GM19239 (cell line): Measurements from ENCODE around the gene TTC14.
"Not testable (repeated sequence)": the region's sequence is repeated elsewhere in the genome, so short reads cannot be mapped to it uniquely, and the experiment has no call there.

Experiments
- DNase-seq: peaks from one replicate; pipeline ENCODE4 v3.0.0; 2011; ENCODE audit warnings: low spot score; ENCODE audit not compliant: insufficient read length
- FAIRE-seq: peaks from 2 replicates; lab custom pipeline; 2011; peaks lifted over from hg19 to GRCh38; lab: Jason Lieb, UNC

The TTC14 gene

DNA sequence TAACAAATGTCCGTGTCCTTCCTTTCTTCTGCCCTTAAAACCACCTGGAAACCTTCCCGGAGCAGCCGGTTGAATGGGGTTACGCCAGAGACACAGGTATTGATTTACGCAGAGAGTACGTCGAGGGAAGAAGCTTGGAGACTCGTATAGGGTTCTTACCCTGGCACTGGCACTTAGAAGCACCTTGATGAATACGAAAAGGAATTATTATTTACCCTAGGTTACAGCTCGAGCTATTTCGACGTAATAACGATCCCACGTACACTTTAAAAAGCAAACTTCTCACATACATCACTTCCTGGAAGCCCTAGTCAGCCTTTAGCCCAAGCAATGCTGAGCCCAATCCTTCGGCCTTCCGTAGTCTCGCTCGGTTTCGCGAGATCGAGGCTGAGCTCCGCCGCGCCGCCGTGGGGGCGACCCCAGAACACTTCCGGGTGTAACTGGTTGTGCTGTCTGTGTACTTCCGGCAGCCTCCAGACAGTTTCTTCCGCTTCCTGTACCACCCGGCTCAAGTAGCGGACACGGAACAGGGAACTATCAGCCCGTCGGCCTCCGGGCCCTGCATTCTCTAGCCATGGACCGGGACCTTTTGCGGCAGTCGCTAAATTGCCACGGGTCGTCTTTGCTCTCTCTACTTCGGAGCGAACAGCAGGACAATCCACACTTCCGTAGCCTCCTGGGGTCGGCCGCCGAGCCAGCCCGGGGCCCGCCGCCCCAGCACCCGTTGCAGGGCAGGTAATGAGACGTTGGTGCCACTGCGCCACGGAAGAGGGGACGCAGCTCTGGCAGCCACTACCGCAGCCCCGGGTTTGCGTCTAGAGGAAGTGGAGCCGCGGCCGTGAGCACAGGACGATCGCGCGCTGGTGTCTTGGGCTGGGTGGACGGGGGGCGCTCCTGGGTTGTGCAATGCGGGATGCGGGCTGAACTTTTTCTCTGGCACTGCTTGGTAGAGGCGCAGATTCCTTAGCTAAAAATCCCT lies at the start of gene TTC14:
TTC14 (plus strand) TSS at position 476 of the 979 bp plus-strand sequence; CDS start at position 575, 99 bp downstream.
- FAIRE-seq (peak; percentile 97), DNase-seq (peak; percentile 83)

DNA sequence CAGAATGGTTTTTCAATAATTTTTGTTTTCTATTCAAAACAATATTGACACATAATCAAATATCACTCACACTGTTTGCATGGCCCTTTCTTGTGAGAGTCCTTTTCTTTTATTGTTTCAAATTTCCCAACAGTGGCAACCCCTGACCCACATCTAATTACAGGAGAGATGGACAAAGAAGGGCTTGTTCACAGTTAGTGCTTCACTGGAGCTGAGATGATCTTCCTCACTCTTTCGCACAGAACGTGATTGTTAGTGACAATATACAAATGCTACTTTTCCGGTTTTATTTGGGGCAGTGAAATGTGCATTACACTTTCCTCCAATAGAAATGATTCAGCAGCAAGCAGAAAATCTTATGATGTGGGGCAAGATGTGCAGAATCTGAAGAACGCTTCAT lies 38.6 kb upstream of the TTC14 start:
- FAIRE-seq (no peak), DNase-seq (no peak)

GRCh38 chr3:180564676-180565075 lies 37.3 kb upstream of the TTC14 start:
- FAIRE-seq (no peak), DNase-seq (no peak)

DNA sequence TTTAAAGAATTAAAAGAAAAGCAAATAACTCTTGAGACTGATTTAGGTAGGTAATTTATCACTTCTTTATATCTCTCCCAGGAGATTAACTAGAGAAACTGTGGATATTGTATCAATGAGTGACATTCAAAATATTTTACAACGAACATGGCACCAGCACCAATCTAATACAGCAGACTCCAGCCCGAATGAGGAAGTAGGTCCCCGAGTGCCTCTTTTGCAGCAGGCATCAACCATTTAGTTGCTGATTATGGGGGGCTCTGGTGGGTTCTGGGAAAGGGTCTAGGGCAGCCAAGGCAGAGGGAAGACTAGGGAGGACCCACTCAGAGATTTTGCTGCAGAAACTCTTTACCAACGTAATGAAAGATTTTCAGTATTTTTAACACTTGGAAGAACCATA lies 31.7 kb upstream of the TTC14 start:
- FAIRE-seq (no peak), DNase-seq (no peak)

DNA sequence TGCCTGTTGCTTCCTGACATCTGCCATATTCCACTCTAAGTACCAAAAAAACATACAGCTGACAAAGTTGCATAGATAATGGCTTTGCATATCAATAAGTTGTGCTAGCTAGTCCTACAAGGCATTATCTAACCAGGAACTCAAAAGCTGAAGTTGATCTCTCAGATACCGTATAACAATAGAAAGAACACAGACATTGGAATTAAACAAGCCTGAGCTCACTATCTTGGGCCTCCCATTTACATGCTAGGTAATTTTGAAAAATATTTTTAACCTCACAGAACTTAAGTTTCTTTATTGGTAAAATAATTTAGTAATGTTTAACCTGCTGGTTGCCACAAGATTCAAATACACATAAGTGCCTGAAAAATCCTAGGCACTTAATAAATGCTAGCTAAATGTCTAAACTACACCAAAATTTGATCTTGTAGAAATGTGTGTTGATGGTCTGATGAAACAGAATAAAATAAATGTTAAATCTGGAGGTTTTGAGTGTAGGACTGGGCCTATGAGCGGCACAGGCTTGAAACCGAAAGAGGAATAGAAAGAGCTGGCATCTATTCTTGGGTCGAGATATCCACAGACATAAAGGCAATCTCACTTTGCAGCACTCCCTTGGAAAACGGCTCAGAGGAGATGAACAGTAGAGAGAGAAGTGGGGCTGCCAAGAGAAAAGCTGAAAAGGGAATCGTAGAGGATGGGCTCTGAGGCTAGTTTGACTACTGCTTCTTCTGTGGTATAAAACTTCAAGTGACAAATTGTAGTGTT lies 29.9 kb upstream of the TTC14 start:
- peak; percentile 84 for FAIRE-seq

DNA sequence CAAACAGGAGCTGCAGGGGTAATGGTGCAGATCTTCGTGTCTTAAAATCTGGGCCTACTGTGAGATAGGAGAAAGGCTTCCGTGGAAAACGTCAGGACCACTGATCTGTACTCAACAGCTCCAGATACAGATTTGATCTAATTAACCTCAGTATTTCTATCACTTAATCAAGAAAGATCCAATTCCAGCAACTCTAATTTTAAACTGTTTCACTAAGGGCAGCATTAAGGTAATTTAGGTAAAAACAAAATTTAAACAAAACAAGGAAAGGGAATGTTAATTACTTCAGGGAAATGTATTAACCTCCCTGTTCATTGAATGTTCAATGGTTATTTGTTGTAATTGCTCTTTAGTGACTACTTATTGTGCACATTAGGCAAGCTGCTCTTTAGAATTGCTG lies 26.4 kb upstream of the TTC14 start:
- FAIRE-seq (no peak), DNase-seq (no peak)

More for the DNA sequence above, 29.9 kb upstream of the TTC14 start:
- DNase-seq: peak; percentile 20

DNA sequence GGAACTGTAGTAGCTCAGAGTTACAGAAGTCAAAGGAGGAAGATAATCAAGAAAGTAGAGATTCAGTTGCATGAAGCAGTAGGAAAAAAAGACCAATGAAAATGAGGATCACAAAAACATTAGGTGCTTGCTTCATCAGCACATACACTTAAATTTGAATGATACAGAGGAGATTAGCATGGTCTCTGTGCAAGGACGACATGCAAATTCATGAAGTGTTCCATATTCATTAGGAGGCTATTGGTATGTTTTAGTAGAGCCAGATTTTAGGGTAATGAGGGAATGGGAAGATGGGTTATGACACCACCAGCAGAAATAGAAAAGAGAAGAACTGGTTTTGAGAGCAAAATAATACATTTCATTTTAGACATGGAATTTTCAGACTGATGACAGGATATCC lies 21.0 kb upstream of the TTC14 start:
- FAIRE-seq (no peak), DNase-seq (no peak)

DNA sequence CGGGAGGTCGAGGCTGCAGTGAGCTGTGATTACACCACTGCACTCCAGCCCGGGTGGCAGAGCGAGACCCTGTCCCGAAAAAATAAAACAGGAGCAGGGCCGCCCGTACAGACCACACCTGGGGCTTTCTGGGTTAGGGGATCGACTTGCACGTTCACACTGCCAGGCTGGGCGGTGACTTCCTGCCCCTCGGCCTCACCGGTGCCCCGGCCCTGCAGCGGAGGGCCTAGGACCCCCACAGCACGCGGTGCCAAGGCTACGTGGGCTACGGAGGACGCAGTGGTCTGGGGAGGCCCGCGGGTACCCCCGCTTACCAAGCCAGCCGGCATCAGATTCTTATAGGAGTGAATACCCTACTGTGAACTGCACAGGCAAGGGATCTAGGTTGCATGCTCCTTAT lies 11.6 kb upstream of the TTC14 start:
- no peak for DNase-seq

DNA sequence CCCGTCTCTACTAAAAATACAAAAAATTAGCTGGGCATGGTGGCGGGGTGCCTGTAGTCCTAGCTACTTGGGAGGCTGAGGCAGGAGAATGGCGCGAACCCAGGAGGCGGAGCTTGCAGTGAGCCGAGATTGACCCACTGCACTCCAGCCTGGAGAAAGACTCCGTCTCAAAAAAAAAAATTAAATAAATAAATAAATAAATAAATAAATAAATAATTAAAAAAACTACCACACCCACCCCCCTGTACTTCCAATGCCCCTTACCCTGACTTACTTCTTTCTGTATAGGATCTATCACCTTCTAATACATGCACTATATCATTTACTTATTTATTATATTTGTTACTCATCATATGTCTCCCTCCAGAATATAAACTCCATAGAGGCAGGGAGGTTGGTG lies 8.3 kb upstream of the TTC14 start:
- DNase-seq, FAIRE-seq: not testable (repeated sequence)

More for the DNA sequence above, 11.6 kb upstream of the TTC14 start:
- no peak for FAIRE-seq

DNA sequence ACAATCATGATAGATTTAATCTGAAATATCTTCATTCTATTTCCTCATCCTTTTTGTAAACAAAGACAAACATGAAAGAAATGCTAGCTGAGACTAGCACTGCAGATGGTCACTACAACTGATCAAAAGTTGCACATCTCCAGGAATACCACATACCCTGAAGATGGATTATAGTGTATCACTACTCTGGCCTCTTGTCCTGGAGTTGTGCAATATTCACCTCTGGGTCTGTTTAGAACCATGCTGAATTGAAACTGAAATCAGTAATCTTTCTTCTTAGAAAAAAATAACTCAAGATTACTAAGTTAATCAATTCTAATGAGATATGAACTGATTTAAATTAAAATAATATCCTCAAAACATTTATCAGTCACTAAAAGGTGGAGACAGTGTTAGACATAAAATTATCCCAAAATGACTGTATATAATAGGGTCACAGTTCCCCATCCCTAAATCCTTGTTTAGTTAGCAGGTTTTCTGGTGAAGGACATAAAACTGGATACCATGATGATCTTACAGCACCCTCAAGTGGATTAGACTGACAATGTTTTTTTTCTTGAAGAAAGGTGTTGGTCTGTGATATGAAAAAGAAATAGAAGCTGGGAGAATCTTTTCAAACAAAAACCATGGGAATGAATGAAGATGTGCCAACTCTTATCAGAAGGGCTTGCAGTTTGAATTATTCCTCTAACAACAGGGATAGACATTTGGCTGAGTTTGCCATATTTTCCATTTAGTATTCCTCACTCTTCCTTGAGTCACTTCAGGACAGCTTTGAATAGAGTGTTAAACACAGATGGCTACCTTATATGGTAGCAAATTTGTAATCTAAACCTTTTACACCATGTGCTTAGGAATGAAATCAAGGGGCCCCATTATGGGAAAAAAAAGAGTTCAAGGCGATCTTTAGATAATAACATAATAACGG lies 7.1 kb upstream of the TTC14 start:
- FAIRE-seq: peak; percentile 73
- DNase-seq: no peak

DNA sequence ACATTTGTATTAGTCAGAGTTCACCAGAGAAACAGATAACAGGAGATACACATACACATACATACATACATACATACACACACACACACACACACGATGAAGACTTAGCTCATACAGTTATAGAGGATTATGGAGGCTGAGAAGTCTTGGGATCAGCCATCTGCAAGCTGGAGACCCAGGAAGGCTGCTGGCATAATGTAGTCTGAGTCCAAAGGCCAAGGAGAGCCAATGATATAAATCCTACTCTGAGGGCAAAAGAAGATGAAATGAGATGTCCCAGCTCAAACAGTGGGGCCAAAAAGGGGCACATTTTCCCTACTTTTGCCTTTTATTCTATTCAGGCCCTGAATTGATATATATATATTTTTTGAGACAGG lies 6.4 kb upstream of the TTC14 start:
- FAIRE-seq (no peak), DNase-seq (no peak)

GRCh38 chr3:180600473-180600872 lies 1.5 kb upstream of the TTC14 start:
- FAIRE-seq: no peak
- DNase-seq: no peak

- DNase-seq: no peak
Measured at GRCh38 chr3:180611006-180611405, 9.0 kb downstream of the TTC14 start.

DNA sequence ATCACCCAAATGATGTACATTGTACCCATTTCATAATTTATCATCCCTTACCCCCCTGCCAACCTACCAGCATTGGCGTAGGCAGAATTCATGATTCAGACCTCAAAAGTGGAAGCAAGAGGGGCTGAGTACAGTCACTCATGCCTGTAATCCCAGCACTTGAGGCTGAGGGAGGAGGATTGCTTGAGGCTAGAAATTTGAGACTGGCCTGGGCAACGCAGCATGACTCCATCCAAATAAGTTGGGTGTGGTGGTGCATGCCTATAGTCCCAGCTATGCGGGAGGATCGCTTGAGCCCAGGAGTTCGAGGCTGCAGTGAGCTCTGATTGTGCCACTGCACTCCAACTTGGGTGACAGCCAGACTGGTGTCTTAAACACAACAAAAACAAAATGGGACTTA lies 10.4 kb downstream of the TTC14 start:
- FAIRE-seq (no peak), DNase-seq (no peak)

More at GRCh38 chr3:180611006-180611405, 9.0 kb downstream of the TTC14 start:
- no peak for FAIRE-seq

DNA sequence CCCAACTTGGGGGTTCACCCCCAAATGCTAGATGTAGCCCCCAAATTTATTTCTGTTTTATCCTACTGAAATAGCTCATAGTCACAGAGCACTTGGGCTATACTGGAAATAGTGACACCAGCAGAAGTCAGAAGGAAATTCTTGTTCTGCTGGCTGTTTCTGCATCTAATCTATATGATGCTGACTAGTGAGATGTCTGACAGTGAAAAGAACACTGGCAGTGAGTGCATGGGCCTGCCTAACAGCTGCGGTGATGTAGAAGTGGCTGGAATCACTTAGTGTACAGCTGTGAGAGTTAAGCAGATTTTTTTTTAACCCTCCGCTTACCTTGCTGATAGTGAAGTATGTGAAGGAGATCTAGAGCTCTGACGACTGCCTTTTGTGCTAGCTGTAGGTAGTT lies 14.0 kb downstream of the TTC14 start:
- DNase-seq: no peak
- FAIRE-seq: no peak

DNA sequence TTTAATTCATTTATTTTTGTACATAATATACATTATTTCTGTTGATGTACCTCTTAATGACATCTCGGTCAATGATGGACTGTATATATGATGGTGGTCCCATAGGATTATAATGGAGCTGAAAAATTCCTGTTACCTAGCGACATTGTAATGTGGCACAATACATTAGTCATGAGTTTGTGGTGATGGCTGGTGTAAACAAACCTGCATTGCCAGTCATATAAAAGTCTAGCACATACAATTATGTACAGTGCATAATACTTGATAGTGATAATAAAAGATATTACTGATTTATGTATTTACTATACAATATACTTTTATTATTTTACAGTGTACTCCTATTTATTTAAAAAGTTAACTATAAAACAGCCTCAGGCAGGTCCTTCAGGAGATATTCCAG lies 15.1 kb downstream of the TTC14 start:
- FAIRE-seq (no peak), DNase-seq (no peak)

DNA sequence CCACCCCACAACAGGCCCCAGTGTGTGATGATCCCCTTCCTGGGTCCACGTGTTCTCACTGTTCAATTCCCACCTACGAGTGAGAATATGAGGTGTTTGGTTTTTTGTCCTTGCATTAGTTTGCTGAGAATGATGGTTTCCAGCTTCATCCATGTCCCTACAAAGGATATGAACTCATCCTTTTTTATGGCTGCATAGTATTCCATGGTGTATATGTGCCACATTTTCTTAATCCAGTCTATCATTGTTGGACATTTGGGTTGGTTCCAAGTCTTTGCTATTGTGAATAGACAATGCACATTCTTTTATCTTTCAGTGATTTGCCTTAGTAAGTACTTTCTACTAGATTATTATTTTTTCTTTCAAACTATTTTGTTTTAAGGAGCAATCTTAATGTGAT lies 16.6 kb downstream of the TTC14 start:
- DNase-seq, FAIRE-seq: not testable (repeated sequence)

DNA sequence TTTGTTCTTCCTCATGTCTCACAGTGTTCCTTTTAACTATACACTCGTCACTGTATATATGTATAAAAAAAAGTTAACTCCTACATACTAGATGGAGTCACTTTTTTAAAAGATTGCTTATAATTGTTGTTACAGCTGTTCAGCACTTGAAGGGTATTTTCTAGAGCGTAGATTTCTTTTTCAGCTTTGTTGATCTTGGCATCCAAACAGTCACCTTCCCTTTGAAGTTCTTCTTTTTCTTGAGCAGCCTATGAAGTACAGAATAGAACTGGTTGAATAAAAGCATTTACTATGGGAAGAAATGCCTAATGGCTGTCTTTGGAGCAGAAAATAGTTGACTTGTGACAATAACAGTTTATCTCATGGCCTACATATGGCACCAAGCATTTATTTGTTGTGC lies 17.8 kb downstream of the TTC14 start:
- DNase-seq (no peak), FAIRE-seq (no peak)

DNA sequence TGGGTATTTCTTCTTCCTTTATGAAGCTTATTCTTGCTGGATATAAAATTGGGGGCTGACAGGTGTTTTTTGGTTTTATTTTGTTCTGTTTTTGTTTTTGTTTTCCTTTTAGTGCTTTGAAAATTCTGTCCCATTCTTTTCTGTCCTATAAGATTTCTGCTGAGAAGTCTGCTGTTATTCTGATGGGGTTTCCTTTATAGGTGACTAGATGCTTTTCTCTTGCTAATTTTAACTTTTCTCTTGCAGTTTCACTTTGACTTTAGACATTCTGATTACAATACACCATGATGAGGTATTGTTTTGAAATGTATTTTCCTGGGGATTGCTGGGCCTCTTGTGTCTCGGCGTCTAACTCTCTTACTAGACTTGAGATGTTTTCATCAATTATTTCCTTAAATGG lies 22.8 kb downstream of the TTC14 start:
- FAIRE-seq (no peak), DNase-seq (no peak)

GRCh38 chr3:180626844-180627243 lies 24.9 kb downstream of the TTC14 start:
- peak; percentile 9 for DNase-seq
- FAIRE-seq: peak; percentile 70
